GM10248 (cell line): ENCODE data around the gene SGPL1.

Source experiments
- CTCF ChIA-PET: fragments of 300-600 bp; sonication (Branson Sonifier 250); formaldehyde crosslinking; extraction: SDS; loops from one replicate; lab custom pipeline; 2021; ENCODE audit warnings: antibody characterized with exemption; lab: Yijun Ruan, JAX
- POLR2A ChIA-PET: fragments of 350-650 bp; sonication (Branson Sonifier 250); formaldehyde crosslinking; extraction: SDS; loops from one replicate; lab custom pipeline; 2020; ENCODE audit warnings: antibody characterized with exemption; lab: Yijun Ruan, JAX
- DNase-seq: peaks from one replicate; pipeline ENCODE4 v3.0.0; 2012; ENCODE audit errors: extremely low spot score
- CTCF ChIP-seq: IDR thresholded peaks from 2 replicates; pipeline ENCODE4 v1.5.1; 2012; ENCODE audit warnings: mild to moderate bottlenecking, low read depth; ENCODE audit errors: extremely low read depth, missing control alignments, control extremely low read depth

SGPL1 gene

GRCh38 chr10:70912556-70912955, 96.8 kb downstream of the SGPL1 start:
- no peak for DNase-seq
- ChIA-PET POLR2A (no interaction called here), CTCF (interaction anchor here (1.8 to 2.6 kb wide), 3 partner anchors 10 to 317 kb away, joined by 4 to 12 read pairs (median 9); no protein-coding TSS in a partner anchor)
- no peak for TF ChIP-seq CTCF

GRCh38 chr10:70913191-70913892, 97.6 kb downstream of the SGPL1 start:
- ChIA-PET CTCF (interaction anchor here (1.8 to 2.6 kb wide), 2 partner anchors 11 kb away, joined by 9 to 12 read pairs; no protein-coding TSS in a partner anchor), POLR2A (no interaction called here)
- no peak for TF ChIP-seq CTCF
- DNase-seq, result no peak

- ChIA-PET CTCF (no interaction called here), POLR2A (no interaction called here)
- TF ChIP-seq CTCF, result no peak
- DNase-seq, result no peak
These were observed 98.1 kb downstream of the SGPL1 start for GRCh38 chr10:70913893-70914240.

GRCh38 chr10:70914316-70914864, 98.6 kb downstream of the SGPL1 start:
- TF ChIP-seq CTCF, result no peak
- POLR2A ChIA-PET, result no interaction called here
- CTCF ChIA-PET, result no interaction called here
- no peak for DNase-seq

GRCh38 chr10:70915206-70915605, 99.5 kb downstream of the SGPL1 start:
- CTCF ChIA-PET, result no interaction called here
- TF ChIP-seq CTCF, result no peak
- no peak for DNase-seq
- POLR2A ChIA-PET, result no interaction called here

- no peak for TF ChIP-seq CTCF
- ChIA-PET CTCF (interaction anchor here (2.4 kb wide), 1 partner anchor 12 kb away, joined by 6 read pairs; no protein-coding TSS in a partner anchor), POLR2A (no interaction called here)
- no peak for DNase-seq
These were observed 100.1 kb downstream of the SGPL1 start for GRCh38 chr10:70915806-70916205.
